Liver (tissue), 3 donors: ENCODE measurements around the gene SCUBE1.

Source experiments
- ATF3 ChIP-seq: IDR thresholded peaks from 2 replicates; pipeline ENCODE4 v1.6.1; 2016; ENCODE audit warnings: antibody characterized with exemption
- CTCF ChIP-seq: fragments of 150-350 bp; IDR thresholded peaks from 2 replicates; pipeline ENCODE4 v1.5.1; 2017; ENCODE audit warnings: improper control_type of control experiment, low read depth, low read length; ENCODE audit not compliant: missing input control
- EGR1 ChIP-seq, 2 donors: IDR thresholded peaks; 2 replicates each; pipeline ENCODE4 v1.6.1; 2016 to 2018; ENCODE audit warnings: antibody characterized with exemption in 2 of 2, low read depth in 2 of 2
- FOXA1 ChIP-seq: IDR thresholded peaks from 2 replicates; pipeline ENCODE4 v1.6.1; 2016; ENCODE audit warnings: antibody characterized with exemption
- GABPA ChIP-seq, 2 donors: IDR thresholded peaks in 1 of 2; conservative IDR thresholded peaks in 1 of 2; 2 replicates each; pipeline ENCODE4 v1.6.1; 2016; ENCODE audit warnings: antibody characterized with exemption in 2 of 2, mild to moderate bottlenecking in 1 of 2, moderate library complexity in 1 of 2
- MAX ChIP-seq: IDR thresholded peaks from 2 replicates; pipeline ENCODE4 v1.6.1; 2016; ENCODE audit warnings: antibody characterized with exemption
- REST ChIP-seq: IDR thresholded peaks from 2 replicates; pipeline ENCODE4 v1.6.1; 2016; ENCODE audit warnings: antibody characterized with exemption, mild to moderate bottlenecking
- RXRA ChIP-seq, 2 donors: IDR thresholded peaks; 2 replicates each; pipeline ENCODE4 v1.6.1; 2017 to 2018; ENCODE audit warnings: antibody characterized with exemption in 2 of 2, mild to moderate bottlenecking in 1 of 2
- SP1 ChIP-seq: IDR thresholded peaks from 2 replicates; pipeline ENCODE4 v1.6.1; 2018; ENCODE audit warnings: antibody characterized with exemption, mild to moderate bottlenecking
- TAF1 ChIP-seq: conservative IDR thresholded peaks from 2 replicates; pipeline ENCODE4 v1.6.1; 2016; ENCODE audit warnings: antibody characterized with exemption, mild to moderate bottlenecking
- YY1 ChIP-seq: IDR thresholded peaks from 2 replicates; pipeline ENCODE4 v1.6.1; 2016; ENCODE audit warnings: antibody characterized with exemption, mild to moderate bottlenecking
- donor health status: healthy.
- donor health status: healthy.

- TF ChIP-seq CTCF: no peak
- TF ChIP-seq MAX: no peak
- no peak for TF ChIP-seq REST
- TF ChIP-seq RXRA (IDR thresholded peaks at IDR 0.05): no peak
- no peak for TF ChIP-seq YY1
- TF ChIP-seq TAF1: no peak
- no peak for TF ChIP-seq ATF3
- TF ChIP-seq SP1: no peak
- no peak for TF ChIP-seq GABPA (IDR thresholded peaks at IDR 0.05 in 1 of 2, conservative IDR thresholded peaks at IDR 0.05 in 1 of 2)
- TF ChIP-seq FOXA1: no peak
- no peak for TF ChIP-seq EGR1 (IDR thresholded peaks at IDR 0.05; ENCODE audit: low read depth in 2 of 2)
Observed at GRCh38 chr22:43303166-43303565, 40.0 kb downstream of the SCUBE1 start.
